ENCODE results near the gene FH. TPM values are rescaled to one million over a fixed set of nuclear protein-coding genes. Genes with fewer than 3 reads are reported as not detected.
A peak's percentile ranks its signal among the peaks of the same experiment; 100 is the strongest.

Gene FH
- total RNA-seq, 1 donor from 2014 or later: 224 TPM

- Histone ChIP-seq H3K9me3 (replicated peaks) (no peaks in the 10 kb centered on the region), H3K36me3 (peaks cover 20% of the 10 kb centered on the region), H3K27me3 (ENCODE audit: low read depth) (peaks cover 32% of the 10 kb centered on the region), H3K4me1 (peaks cover 35% of the 10 kb centered on the region), H3K27ac (replicated peaks) (peak overlapping the region; percentile 94), H3K4me3 (peak overlapping the region; percentile 93)
- no peak for DNase-seq
- TF ChIP-seq CTCF (IDR thresholded peaks at IDR 0.05; ENCODE audit: borderline replicate concordance): no peak
- intact Hi-C loops (cut with micrococcal nuclease): no loop called here
Observed at GRCh38 chr1:241520080-241520465, 518 bp upstream of the FH start.

DNA sequence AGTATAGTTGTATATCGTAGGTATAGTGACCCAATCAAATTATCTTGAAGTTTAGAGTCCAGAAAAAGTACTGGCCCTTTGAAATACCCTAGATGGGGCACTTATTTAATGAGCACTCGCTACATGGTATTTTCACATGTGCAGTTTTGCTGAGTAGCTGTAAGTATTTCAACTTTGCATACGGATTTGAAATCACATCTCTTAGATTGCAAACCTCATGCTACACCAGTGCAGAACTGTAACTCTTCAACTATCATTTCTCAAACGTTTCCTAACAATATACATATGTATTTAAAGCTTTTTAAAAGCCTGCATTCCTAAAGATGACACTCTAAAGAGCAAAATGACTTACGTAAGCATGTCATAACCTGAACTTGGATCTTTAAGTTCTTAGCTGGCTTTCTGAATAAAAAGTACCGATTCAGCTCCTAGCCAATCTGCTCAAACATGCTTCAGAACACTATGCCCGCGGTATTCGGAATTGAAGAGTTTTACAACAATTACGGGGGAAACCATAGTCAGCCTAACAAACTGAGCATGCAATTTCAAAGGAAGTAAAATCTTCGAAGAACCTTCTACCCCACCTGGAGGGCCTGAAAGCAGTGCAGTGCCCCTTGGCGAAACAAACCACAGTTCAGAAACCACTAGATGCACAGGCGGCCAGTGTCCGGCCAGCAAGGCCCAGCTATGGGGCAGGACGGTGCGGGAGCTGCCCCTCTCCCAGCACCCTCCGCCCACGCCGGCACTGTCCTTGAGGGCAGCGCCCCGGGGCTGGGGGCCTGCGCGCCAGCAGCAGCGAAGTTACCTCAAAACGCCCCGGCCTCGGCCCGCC is 863 bp downstream of the FH start:
- H3K36me3 ChIP-seq: peaks cover 27% of the 10 kb centered on the region
- H3K27ac ChIP-seq (replicated peaks): peak overlapping the region; percentile 94
- H3K27me3 ChIP-seq (ENCODE audit: low read depth): peaks cover 22% of the 10 kb centered on the region
- no peak for TF ChIP-seq CTCF (IDR thresholded peaks at IDR 0.05; ENCODE audit: borderline replicate concordance)
- H3K4me1 ChIP-seq: peaks cover 48% of the 10 kb centered on the region
- no peaks in the 10 kb centered on the region for H3K9me3 ChIP-seq (replicated peaks)
- H3K4me3 ChIP-seq: peak overlapping the region; percentile 93
- DNase-seq: no peak
- intact Hi-C loops (cut with micrococcal nuclease): no loop called here

DNA sequence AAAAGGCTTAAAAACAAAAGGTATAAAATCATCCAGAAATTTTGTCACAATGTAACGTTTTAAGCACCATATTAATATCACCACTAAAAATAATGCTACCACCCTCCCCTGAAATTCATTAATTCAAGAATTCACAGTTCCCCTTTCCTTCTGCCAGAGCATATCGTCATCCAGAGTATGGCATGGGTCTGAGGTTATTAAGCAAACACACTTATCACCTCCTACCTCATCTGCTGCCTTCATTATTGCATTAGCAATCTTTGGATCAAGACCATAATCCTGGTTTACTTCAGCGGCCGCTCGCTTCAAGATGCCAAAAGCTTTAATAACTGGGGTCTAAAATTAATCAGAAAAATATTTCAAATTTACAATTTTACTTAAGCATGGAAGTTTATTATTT is 6.2 kb downstream of the FH start:
- TF ChIP-seq CTCF (IDR thresholded peaks at IDR 0.05; ENCODE audit: borderline replicate concordance): no peak
- Histone ChIP-seq H3K27ac (replicated peaks) (no peak overlapping the region), H3K36me3 (peaks cover 77% of the 10 kb centered on the region), H3K27me3 (ENCODE audit: low read depth) (no peaks in the 10 kb centered on the region), H3K9me3 (replicated peaks) (no peaks in the 10 kb centered on the region), H3K4me3 (no peak overlapping the region), H3K4me1 (peaks cover 41% of the 10 kb centered on the region)
- no peak for DNase-seq
- intact Hi-C loops (cut with micrococcal nuclease): no loop called here

- no peak for DNase-seq
- H3K4me3 ChIP-seq: no peak overlapping the region
- H3K4me1 ChIP-seq: no peaks in the 10 kb centered on the region
- no peaks in the 10 kb centered on the region for H3K27me3 ChIP-seq (ENCODE audit: low read depth)
- no peaks in the 10 kb centered on the region for H3K9me3 ChIP-seq (replicated peaks)
- no peak overlapping the region for H3K27ac ChIP-seq (replicated peaks)
- peaks cover 96% of the 10 kb centered on the region for H3K36me3 ChIP-seq
- intact Hi-C loops (cut with micrococcal nuclease): no loop called here
- TF ChIP-seq CTCF (IDR thresholded peaks at IDR 0.05; ENCODE audit: borderline replicate concordance): no peak
Observed at GRCh38 chr1:241507189-241507863, 12.2 kb downstream of the FH start.

GRCh38 chr1:241503444-241503843 is 16.1 kb downstream of the FH start:
- TF ChIP-seq CTCF (IDR thresholded peaks at IDR 0.05; ENCODE audit: borderline replicate concordance): no peak
- Histone ChIP-seq H3K27ac (replicated peaks) (no peak overlapping the region), H3K36me3 (peaks cover 91% of the 10 kb centered on the region), H3K4me1 (no peaks in the 10 kb centered on the region), H3K27me3 (ENCODE audit: low read depth) (no peaks in the 10 kb centered on the region), H3K9me3 (replicated peaks) (no peaks in the 10 kb centered on the region), H3K4me3 (no peak overlapping the region)
- no peak for DNase-seq
- intact Hi-C loops (cut with micrococcal nuclease): no loop called here
